H1 (cell line): Measurements from ENCODE around the gene TBCEL. TPM values are rescaled to one million over a fixed set of nuclear protein-coding genes. Genes with fewer than 3 reads are reported as not detected.

Source experiments
- CTCF ChIA-PET: fragments of 300-600 bp; sonication (Branson Sonifier 250); formaldehyde crosslinking; loops from one replicate; lab custom pipeline; 2021; ENCODE audit not compliant: partially characterized antibody; lab: Charles Lee
- POLR2A ChIA-PET: fragments of 300-600 bp; sonication (Branson Sonifier 250); formaldehyde crosslinking; loops from one replicate; lab custom pipeline; 2021; ENCODE audit warnings: inconsistent platforms; ENCODE audit not compliant: partially characterized antibody; lab: Charles Lee
- DNase-seq, 2 experiments: peaks; one replicate each; pipeline versions ENCODE4 v3.0.0 to v3.0.0-alpha.2; 2010 to 2022; ENCODE audit warnings: low spot score in 2 of 2, low read depth in 1 of 2, mixed read lengths in 1 of 2
- FAIRE-seq: peaks from 2 replicates; lab custom pipeline; 2011; peaks lifted over from hg19 to GRCh38; lab: Jason Lieb, UNC
- H2AFZ ChIP-seq: 2 replicates; pipeline ENCODE4 v1.8.1; 2012; ENCODE audit warnings: low read length, inconsistent platforms
- H2AK5ac ChIP-seq: 2 replicates; pipeline ENCODE4 v1.6.1; 2013; ENCODE audit warnings: low read depth, low read length
- H2BK120ac ChIP-seq: replicated peaks from 2 replicates; pipeline ENCODE3; 2013; ENCODE audit warnings: low read depth, low read length, inconsistent platforms
- H2BK12ac ChIP-seq: 2 replicates; pipeline ENCODE4 v1.6.1; 2013; ENCODE audit warnings: low read depth, low read length
- H2BK15ac ChIP-seq: 2 replicates; pipeline ENCODE4 v1.6.1; 2013; ENCODE audit warnings: low read length
- H2BK20ac ChIP-seq: 2 replicates; pipeline ENCODE4 v1.6.1; 2013; ENCODE audit warnings: low read length
- H2BK5ac ChIP-seq: 2 replicates; pipeline ENCODE4 v1.6.1; 2013; ENCODE audit warnings: low read depth, low read length
- H3K14ac ChIP-seq: 2 replicates; pipeline ENCODE4 v1.6.1; 2013; ENCODE audit warnings: inconsistent platforms; ENCODE audit not compliant: insufficient read length
- H3K18ac ChIP-seq: 2 replicates; pipeline ENCODE4 v1.6.1; 2013; ENCODE audit warnings: low read length; ENCODE audit errors: extremely low read depth
- H3K23ac ChIP-seq: 2 replicates; pipeline ENCODE4 v1.6.1; 2013; ENCODE audit warnings: inconsistent platforms; ENCODE audit not compliant: insufficient read length
- H3K23me2 ChIP-seq: 2 replicates; pipeline ENCODE4 v1.6.1; 2013; ENCODE audit warnings: low read depth, low read length
- H3K27ac ChIP-seq: 2 replicates; pipeline ENCODE4 v1.6.1; 2011; ENCODE audit warnings: low read depth, low read length, inconsistent platforms
- H3K27me3 ChIP-seq, 4 experiments: replicated peaks in 1 of 4; 1 replicate in 1 of 4; 2 replicates in 3 of 4; pipeline versions ENCODE4 v1.6.1 to v1.8.1; 2011 to 2013; ENCODE audit warnings: low read length in 3 of 4, mild to moderate bottlenecking in 3 of 4, inconsistent platforms in 2 of 4, mixed read lengths in 2 of 4, moderate library complexity in 1 of 4; ENCODE audit not compliant: control insufficient read depth in 3 of 4, insufficient read depth in 3 of 4; ENCODE audit errors: extremely low read depth in 1 of 4
- H3K36me3 ChIP-seq, 4 experiments: 2 replicates each; pipeline versions ENCODE4 v1.6.1 to v1.8.1; 2011 to 2013; ENCODE audit warnings: mild to moderate bottlenecking in 4 of 4, low read length in 3 of 4, moderate library complexity in 2 of 4, control low read depth in 1 of 4, inconsistent platforms in 1 of 4; ENCODE audit not compliant: insufficient read depth in 4 of 4, control insufficient read depth in 2 of 4
- H3K4ac ChIP-seq: replicated peaks from 2 replicates; pipeline ENCODE3; 2013; ENCODE audit warnings: low read length, low read depth, mixed read lengths, inconsistent platforms; ENCODE audit not compliant: insufficient read length
- H3K4me1 ChIP-seq, 4 experiments: replicated peaks in 1 of 4; 1 replicate in 1 of 4; 2 replicates in 3 of 4; pipeline versions ENCODE4 v1.6.1 to v1.8.1; 2011 to 2013; ENCODE audit warnings: low read length in 3 of 4, inconsistent platforms in 2 of 4, mixed read lengths in 1 of 4; ENCODE audit not compliant: insufficient read depth in 4 of 4, control insufficient read depth in 3 of 4
- H3K4me2 ChIP-seq, 2 experiments: 2 replicates each; pipeline versions ENCODE4 v1.6.1 to v1.8.1; 2011 to 2013; ENCODE audit warnings: low read depth in 2 of 2, low read length in 2 of 2, control low read depth in 1 of 2, inconsistent platforms in 1 of 2, mild to moderate bottlenecking in 1 of 2; ENCODE audit not compliant: insufficient read depth in 1 of 2
- H3K4me3 ChIP-seq, 4 experiments: fragments of 200-600, 300-600 bp in 1 of 4; sonication (generic), shearing (Covaris generic), sonication (Bioruptor Twin) in 1 of 4; 2 replicates each; pipeline versions ENCODE4 v1.5.1 to v1.8.1; 2011 to 2016; ENCODE audit warnings: low read length in 4 of 4, low read depth in 3 of 4, control low read depth in 2 of 4, inconsistent platforms in 2 of 4, mild to moderate bottlenecking in 2 of 4, mixed read lengths in 1 of 4, moderate library complexity in 1 of 4; ENCODE audit not compliant: insufficient read depth in 2 of 4; ENCODE audit errors: extremely low read depth in 1 of 4
- H3K56ac ChIP-seq: replicated peaks from 2 replicates; pipeline ENCODE3; 2013; ENCODE audit warnings: low read depth, mild to moderate bottlenecking, mixed read lengths, low read length, inconsistent platforms; ENCODE audit not compliant: insufficient read length
- H3K79me1 ChIP-seq: 2 replicates; pipeline ENCODE4 v1.6.1; 2013; ENCODE audit warnings: low read depth, low read length, control low read depth
- H3K79me2 ChIP-seq, 2 experiments: 2 replicates each; pipeline versions ENCODE4 v1.6.1 to v1.8.1; 2012 to 2013; ENCODE audit warnings: low read length in 2 of 2, mild to moderate bottlenecking in 2 of 2, inconsistent platforms in 1 of 2; ENCODE audit not compliant: insufficient read depth in 2 of 2, control insufficient read depth in 1 of 2
- H3K9ac ChIP-seq, 4 experiments: replicated peaks in 1 of 4; 1 replicate in 1 of 4; 2 replicates in 3 of 4; pipeline versions ENCODE4 v1.6.1 to v1.8.1; 2011 to 2013; ENCODE audit warnings: low read depth in 3 of 4, low read length in 3 of 4, control low read depth in 2 of 4, mild to moderate bottlenecking in 2 of 4, moderate library complexity in 2 of 4, inconsistent platforms in 1 of 4; ENCODE audit errors: extremely low read depth in 1 of 4
- H3K9me3 ChIP-seq, 2 experiments: 2 replicates each; pipeline versions ENCODE4 v1.6.1 to v1.8.1; 2012 to 2013; ENCODE audit warnings: mild to moderate bottlenecking in 2 of 2, moderate library complexity in 2 of 2, control low read depth in 1 of 2, inconsistent platforms in 1 of 2, low read depth in 1 of 2, low read length in 1 of 2, mixed read lengths in 1 of 2; ENCODE audit not compliant: insufficient read depth in 2 of 2
- H4K20me1 ChIP-seq, 2 experiments: replicated peaks in 1 of 2; 2 replicates each; pipeline versions ENCODE3 to v1.8.1; 2011 to 2013; ENCODE audit warnings: inconsistent platforms in 2 of 2, low read length in 2 of 2, mild to moderate bottlenecking in 1 of 2; ENCODE audit not compliant: insufficient read depth in 2 of 2, control insufficient read depth in 1 of 2
- H4K5ac ChIP-seq: 2 replicates; pipeline ENCODE4 v1.6.1; 2013; ENCODE audit warnings: low read length, low read depth, mixed read lengths, inconsistent platforms; ENCODE audit not compliant: insufficient read length
- H4K8ac ChIP-seq: 2 replicates; pipeline ENCODE4 v1.8.0; 2013; ENCODE audit warnings: mild to moderate bottlenecking, moderate library complexity, low read length, inconsistent platforms; ENCODE audit not compliant: insufficient read depth; ENCODE audit errors: extremely low read depth
- H4K91ac ChIP-seq: replicated peaks from 2 replicates; pipeline ENCODE3; 2013; ENCODE audit warnings: low read length, mixed read lengths, inconsistent platforms; ENCODE audit not compliant: insufficient read length
- ASH2L ChIP-seq: fragments of 200-600, 300-600 bp; sonication (generic); IDR thresholded peaks from one replicate; pipeline ENCODE4 v1.7.1; 2017; ENCODE audit warnings: low read length
- polyA plus RNA-seq, 7 experiments: library from polyadenylated mRNA; depleted of rRNA in 3 of 7; stranded (reverse) in 5 of 7; unstranded in 2 of 7; fragments of >200 nt in 5 of 7; fragments of 200-250 nt in 2 of 7; gene quantifications; 1 replicate in 5 of 7; 2 replicates in 1 of 7; 4 replicates in 1 of 7; pipeline versions ENCODE4 v1.2.1 to v1.2.3, GENCODE V29; 2011 to 2013; ENCODE audit warnings: missing spikeins in 2 of 7, mixed read lengths in 2 of 7
- total RNA-seq: library from RNA; stranded (reverse); fragmentation: NEBNext Ultra II Directional; extraction: Animal tissue kit (Norgen Biotek cat#: 25700); gene quantifications from 2 replicates; pipeline ENCODE4 v1.2.1, GENCODE V29; 2021

TBCEL gene
- total and polyA plus RNA-seq, 2 of the 8 experiments (the other 6 are each of a cell fraction or from before 2014, with no cell fraction given): 3.9 to 16.0 TPM

GRCh38 chr11:121008551-121008950 is 15.4 kb upstream of the TBCEL start:
- Histone ChIP-seq H3K27me3 (no peaks in the 10 kb centered on the region), H2BK12ac (no peak overlapping the region), H3K27ac (no peak overlapping the region), H3K56ac (no peak overlapping the region), H3K23me2 (no peaks in the 10 kb centered on the region)
- CTCF ChIA-PET: interaction anchor here (1.3 kb wide), 1 partner anchor 12 kb away, joined by 3 read pairs; no protein-coding TSS in a partner anchor
- no peak for TF ChIP-seq ASH2L
- TF ChIP-seq, all 59 proteins: peak for 0
- Histone ChIP-seq H3K79me2 (no peaks in the 10 kb centered on the region), H3K4me3 (no peak overlapping the region), H3K18ac (no peak overlapping the region), H4K5ac (no peak overlapping the region), H3K4me2 (no peak overlapping the region), H3K36me3 (no peaks in the 10 kb centered on the region), H3K79me1 (no peaks in the 10 kb centered on the region), H2BK15ac (no peak overlapping the region), H4K91ac (no peak overlapping the region), H3K14ac (no peak overlapping the region), H3K4ac (no peak overlapping the region), H4K8ac (no peak overlapping the region), H2BK120ac (no peak overlapping the region), H2AK5ac (no peak overlapping the region), H3K9me3 (no peaks in the 10 kb centered on the region), H2BK5ac (no peak overlapping the region), H2AFZ (no peak overlapping the region), H3K23ac (no peak overlapping the region), H3K4me1 (peaks cover 1 to 7% (median 5%) of the 10 kb centered on the region in 4 experiments; a peak in 4 of 7 replicates), H3K9ac (no peak overlapping the region), H2BK20ac (no peak overlapping the region), H4K20me1 (no peaks in the 10 kb centered on the region)
- no peak for FAIRE-seq
- no peak for DNase-seq
- POLR2A ChIA-PET: no interaction called here
